ENCODE results near the gene STMN3. TPM values are rescaled to one million over a fixed set of nuclear protein-coding genes. Genes with fewer than 3 reads are reported as not detected.
"Not testable (repeated sequence)": the region's sequence is repeated elsewhere in the genome, so short reads cannot be mapped to it uniquely, and the experiment has no call there.

The STMN3 gene
- total RNA-seq, 1 donor from 2014 or later: 4.3 TPM

DNA sequence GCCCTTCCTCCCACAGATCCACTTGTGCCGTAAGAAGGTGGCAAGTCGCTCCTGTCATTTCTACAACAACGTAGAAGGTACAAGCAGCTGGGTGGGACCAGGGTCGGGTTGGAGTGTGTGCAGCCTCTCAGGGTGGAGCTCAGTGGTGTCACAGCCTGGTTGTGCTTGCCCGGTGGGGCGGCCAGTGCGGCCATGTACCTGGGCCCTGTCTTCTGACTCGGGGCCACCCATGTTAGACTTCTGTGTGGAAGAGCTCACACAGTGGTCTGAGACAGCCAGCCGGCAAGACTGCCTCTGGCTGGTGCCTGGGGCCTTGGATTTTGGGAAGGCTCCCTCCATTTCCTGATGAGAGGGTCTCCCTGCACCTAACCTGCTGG is 9.6 kb upstream of the STMN3 start:
- ATAC-seq (ENCODE audit: poor library complexity): no peak
- no peak for DNase-seq
- intact Hi-C loops (cut with DNase I): no loop called here

DNA sequence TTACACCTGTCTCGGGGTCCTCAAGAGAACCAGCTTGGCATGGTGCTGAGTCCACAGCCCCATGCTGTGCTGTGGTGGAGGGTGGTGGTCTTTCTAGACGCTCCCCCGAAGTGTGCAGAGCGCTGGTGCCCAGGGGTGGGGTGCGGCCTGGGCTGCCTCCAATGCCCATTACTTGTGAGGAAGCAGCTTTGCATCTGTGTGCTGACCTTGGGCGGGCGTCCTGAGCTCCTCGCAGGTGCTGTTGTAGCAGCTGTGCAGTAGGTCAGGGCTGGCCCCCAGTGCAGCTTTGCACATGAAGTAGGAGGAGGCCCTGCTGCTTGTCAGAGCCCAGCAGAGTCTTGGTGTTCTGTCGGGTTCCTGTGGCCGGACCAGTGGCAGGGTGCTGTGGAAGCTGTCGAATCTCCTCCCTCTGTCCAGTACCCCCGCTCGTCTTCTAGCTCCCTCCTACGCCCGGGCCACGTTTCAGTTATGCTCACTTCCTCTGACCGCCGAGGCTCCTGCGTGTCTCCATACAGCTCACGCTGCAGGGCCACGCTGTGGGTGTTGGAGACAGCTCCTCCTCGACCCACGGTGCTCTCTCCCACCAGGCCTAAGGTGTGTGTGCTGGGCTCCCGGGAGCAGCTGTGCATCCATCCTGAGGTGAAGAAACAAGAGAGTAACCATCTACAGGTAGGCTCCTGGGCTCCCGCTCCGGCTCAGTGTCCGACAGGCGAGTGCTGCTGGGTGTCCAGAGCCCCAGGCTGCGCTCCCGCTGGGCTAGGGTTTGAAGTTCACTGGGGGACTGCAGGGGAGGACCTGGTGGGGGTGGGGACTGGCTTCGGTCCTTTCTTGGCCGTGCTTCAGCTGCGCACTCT is 9.0 kb upstream of the STMN3 start:
- intact Hi-C loops (cut with DNase I): no loop called here
- ATAC-seq (ENCODE audit: poor library complexity) (no peak), DNase-seq (no peak)

DNA sequence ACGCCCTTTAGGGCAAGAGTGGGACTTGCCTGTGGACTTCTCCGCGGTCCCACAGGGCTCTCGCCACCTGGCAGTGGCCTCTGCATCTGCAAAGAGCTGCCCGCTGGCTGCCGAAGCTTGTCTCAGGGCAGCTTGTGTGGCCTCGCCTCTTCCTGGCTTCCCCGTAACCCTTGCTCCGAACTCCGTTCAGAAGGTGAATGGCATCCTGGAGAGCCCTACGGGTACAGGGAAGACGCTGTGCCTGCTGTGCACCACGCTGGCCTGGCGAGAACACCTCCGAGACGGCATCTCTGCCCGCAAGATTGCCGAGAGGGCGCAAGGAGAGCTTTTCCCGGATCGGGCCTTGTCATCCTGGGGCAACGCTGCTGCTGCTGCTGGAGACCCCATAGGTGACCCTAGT is 7.9 kb upstream of the STMN3 start:
- intact Hi-C loops (cut with DNase I): no loop called here
- no peak for DNase-seq
- ATAC-seq (ENCODE audit: poor library complexity): no peak

DNA sequence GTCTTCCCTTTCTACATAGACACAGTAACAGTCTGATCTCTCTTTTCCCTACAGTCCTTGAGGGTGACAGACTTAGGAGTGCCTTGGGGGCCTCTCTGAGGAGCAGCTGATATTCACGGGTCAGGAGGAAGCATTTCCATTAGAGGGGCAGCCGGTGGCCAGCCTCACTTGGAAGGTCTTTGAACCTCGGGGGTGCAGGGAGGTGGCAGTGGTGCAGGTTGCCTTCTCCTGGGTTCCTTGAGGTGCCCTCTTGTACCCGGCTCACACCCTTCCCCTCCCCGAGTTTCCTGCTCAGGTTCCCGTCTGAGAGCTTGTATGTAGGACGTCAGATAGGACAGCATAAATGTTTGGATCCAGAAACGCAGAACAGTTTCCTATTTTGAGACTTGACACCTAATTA is 7.4 kb upstream of the STMN3 start:
- no peak for DNase-seq
- no peak for ATAC-seq (ENCODE audit: poor library complexity)
- intact Hi-C loops (cut with DNase I): no loop called here

DNA sequence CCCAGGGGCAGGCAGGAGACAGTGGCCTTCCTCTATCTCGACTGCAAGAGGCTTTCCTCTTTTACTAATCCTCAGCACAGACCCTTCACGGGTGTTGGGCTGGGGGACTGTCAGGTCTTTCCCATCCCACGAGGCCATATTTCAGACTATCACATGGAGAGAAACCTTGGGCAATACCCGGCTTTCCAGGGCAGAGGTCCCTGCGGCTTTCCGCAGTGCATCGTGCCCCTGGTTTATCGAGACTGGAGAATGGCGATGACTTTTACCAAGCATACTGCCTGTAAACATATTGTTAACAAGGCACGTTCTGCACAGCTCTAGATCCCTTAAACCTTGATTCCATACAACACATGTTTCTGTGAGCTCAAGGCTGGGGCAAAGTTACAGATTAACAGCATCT is 7.0 kb upstream of the STMN3 start:
- DNase-seq; intact Hi-C loops (cut with DNase I); ATAC-seq (ENCODE audit: poor library complexity): not testable (repeated sequence)

DNA sequence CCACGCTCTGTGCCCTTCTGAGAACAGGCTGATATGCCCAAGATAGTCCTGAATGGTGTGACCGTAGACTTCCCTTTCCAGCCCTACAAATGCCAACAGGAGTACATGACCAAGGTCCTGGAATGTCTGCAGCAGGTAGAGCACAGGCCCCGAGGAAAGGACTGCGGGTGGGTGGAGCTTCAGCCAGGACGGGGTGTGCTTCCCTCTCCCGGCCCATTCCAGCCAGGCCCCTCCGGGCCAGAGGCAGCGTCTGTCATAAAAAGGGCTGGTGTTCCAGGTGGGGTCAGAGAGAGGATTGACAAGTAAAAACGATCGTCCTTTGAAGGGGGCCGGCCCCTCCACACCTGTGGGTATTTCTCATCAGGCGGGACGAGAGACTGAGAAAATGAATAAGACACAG is 6.1 kb upstream of the STMN3 start:
- DNase-seq: no peak
- no peak for ATAC-seq (ENCODE audit: poor library complexity)
- intact Hi-C loops (cut with DNase I): no loop called here

DNA sequence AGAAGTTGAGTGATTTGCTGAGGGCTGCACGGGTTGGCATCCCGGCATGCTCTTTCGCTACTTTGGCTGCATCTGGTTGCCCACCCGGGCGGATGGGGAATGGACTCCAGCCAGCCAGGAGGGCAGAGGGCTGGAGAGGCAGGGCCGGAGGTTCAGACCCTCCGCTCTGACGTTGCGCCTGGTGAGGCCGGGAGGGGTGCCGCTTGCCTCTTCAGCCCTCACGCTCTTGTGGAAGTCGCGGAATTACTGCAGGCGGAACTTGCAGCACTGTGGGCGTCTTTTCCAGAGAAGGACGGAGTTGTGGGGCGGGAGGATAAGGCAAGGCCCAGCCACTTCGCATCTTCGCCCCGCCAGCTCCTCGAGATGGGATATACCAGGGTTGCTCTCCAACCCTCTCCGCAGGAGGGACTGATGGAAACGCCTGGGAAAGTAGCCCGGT is 5.5 kb upstream of the STMN3 start:
- intact Hi-C loops (cut with DNase I): no loop called here
- peak; percentile 33 for ATAC-seq (ENCODE audit: poor library complexity)
- DNase-seq: peak; percentile 63

DNA sequence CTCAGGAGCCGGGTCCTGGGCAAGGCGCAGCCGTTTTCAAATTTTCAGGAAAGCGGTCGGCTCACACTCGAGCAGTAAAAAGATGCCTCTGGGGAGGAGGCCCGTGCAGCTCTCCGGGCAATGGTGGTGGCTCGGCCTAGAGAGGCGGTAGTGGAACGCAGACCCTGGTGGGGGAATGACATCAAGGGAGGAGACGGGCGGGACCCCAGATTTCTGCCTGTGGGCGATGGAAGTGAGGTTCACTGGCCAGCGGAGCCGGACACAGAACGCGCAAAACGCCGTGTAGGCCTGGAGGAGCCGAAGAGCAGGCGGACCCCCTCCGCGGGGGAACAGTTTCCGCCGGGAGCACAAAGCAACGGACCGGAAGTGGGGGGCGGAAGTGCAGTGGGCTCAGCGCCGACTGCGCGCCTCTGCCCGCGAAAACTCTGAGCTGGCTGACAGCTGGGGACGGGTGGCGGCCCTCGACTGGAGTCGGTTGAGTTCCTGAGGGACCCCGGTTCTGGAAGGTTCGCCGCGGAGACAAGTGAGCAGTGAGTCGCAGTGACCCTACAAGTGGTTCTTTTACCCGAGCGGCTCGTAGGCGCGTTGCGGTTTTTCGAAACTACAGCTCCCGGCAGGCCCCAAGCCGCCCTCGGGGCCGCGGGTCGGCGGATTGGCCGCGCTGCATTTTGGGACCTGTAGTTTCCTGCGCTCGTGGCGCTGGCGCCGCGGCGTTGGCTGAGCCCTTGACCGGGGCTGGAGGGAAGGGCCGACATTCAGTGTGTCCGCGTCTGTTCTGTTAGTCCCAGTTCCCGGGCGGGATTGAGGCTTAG is 4.9 kb upstream of the STMN3 start, which contains the start of gene RTEL1:
Gene RTEL1, plus strand, starts transcription at position 376 of the 812 bp plus-strand sequence. CDS start 1,091 bp downstream, outside the sequence.
- peak; percentile 95 for DNase-seq
- intact Hi-C loops (cut with DNase I): no loop called here
- ATAC-seq (ENCODE audit: poor library complexity): peak; percentile 97

DNA sequence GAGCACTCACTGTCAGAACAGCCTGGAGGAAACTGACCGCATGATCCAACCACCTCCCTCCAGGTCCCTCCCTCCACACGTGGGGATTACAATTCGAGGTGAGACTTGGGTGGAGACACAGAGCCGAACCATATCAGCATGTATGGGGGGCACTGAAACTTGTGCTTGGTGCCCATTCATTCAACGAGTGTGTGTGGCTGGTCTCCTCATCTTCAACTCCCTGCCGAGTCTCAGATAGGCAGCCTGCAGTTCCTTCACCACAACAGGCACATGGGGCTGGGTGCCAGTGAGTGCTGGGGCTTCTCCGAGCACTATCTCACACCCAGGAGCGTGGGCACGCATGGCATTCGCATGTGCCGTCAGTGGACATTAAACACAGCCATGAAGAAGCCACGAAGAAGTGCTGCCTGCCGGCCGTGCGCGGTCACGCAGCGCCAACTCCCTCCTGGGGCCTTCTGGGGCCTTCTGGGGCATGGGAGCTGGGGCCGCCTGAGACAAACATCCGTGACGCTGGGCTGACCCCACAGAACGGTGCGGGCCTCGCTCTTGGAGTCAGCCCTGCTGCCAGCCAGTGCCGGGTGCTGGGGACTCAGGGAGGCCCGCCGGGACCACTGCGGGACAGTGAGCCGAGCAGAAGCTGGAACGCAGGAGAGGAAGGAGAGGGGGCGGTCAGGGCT is 4.2 kb upstream of the STMN3 start:
- ATAC-seq (ENCODE audit: poor library complexity): no peak
- intact Hi-C loops (cut with DNase I): no loop called here
- DNase-seq: no peak

DNA sequence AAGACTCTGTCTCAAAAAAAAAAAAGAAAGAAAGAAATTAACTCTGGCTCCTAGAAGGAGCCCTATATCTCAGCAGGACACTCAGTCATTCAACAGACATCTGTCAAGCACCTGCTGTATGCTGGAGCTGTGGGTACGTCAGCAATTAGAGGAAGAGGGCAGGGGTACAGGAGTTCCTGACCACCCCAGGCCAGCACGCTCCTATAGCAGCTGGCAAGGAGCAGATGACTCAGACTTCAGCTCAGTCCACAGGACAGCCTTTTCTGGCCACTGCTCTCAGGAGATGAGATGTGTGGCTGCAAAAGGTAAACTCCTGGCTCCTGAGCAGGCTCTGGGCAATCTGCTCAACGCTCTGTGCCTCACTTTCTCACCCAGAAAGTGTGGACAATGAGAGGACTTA is 3.2 kb upstream of the STMN3 start:
- no peak for DNase-seq
- intact Hi-C loops (cut with DNase I): no loop called here
- ATAC-seq (ENCODE audit: poor library complexity): no peak

DNA sequence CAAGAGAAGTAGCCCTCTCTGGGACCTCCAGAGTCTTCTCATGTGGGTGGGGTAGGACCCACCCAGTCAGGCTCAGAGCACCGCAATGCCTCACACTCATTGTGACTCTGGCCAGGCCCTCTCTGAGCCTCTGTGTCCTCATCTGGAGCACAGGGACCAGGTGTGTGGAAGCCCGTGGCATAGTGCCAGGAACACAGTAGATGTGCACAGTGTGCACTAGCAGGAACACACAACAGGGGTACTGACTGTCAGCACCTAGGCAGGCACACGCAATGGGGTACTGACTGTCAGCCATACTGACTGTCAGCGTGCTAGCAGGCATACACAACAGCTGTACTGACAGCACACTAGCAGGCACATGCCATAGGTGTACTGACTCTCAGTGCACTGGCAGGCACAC is 2.0 kb upstream of the STMN3 start:
- ATAC-seq (ENCODE audit: poor library complexity) (no peak), DNase-seq (no peak)
- intact Hi-C loops (cut with DNase I): no loop called here

DNA sequence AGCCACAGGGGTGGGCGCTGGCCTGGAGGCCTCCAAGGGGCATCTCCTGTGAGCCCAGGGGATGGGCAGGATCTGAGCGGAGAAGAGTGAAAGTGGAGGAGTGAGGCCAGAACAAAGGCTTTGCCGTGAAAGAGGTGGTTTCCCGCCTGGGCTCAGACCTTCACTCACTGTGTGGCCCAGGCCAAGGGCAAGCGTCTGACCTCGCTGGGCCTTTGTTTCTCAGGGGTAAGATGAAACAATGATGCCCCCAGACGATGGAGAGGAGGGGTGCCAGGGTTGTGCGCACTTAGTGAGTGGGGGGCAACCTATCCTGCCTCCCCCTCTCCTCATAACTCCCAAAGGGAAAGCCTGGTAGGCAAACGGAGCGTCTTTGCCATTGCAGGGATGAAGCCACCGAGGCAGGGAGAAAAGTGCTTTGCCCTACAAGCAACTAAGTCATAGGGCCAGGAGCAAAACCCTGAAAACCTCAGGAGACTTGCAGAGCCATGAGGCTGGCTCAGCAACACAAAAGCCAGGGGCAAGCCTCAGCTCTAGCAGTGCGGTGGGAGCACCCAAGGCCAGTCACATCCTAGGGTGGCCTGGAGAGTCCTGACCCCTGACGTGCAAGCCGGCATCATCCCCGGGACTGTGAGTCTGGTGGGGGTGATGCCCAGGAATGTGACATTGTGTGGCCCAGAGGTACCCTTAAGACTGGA is 897 bp upstream of the STMN3 start:
- DNase-seq (no peak), ATAC-seq (ENCODE audit: poor library complexity) (no peak)
- intact Hi-C loops (cut with DNase I): no loop called here

DNA sequence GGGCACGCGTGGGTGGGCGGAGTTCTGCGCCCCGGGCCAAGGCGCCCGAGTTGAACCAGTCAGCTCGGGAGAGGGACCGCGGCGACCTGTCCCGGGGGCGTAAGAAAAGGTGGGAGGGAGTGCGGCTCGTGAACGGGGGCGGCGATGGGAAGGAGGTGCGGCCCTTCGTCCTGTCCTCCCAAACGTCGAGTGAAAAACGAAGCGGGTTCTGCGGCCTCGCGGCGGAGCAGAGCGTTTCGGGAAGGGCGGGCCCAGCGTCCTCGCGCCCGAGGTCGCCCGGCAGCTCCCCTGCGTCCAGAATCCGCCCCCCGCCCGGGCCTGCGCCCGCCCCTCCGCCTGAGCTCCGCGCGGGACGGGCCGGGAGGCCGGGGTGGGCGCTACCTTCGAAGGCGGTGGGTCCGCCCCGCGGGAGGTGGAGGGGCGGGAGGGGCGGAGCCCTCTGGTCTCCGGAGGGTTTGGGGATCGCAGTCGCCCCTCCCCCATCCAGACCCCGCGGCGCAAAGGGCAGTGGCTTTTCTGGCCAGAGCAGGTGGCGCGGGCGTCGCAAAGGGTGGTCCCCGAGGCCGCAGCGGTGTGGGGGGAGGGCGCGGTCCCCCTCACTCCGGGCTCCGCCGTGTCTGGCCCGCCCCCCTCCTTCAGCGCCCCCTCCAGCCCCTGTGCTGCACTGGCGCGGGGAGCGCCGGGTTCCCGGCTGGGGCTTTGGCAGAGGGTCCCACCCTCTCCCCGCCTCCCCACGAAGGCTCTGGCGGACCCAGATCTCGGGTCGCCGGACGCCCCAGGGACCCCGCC is 838 bp downstream of the STMN3 start:
- DNase-seq (peak; percentile 54), ATAC-seq (ENCODE audit: poor library complexity) (peak; percentile 13)

DNA sequence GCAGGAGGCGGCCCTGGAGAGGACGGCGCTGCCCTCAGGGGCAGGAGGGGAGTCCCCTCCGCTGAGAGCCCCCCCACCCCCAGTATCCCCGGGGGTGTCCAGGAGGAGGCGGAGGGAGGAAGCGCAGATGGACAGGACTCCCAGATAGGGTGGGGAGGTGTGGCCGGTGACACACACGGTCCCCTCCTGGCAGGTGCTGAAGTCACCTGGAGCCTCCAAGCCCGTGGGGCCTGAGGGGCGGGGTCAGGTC is 1.4 kb downstream of the STMN3 start:
- intact Hi-C loops (cut with DNase I): no loop called here
- ATAC-seq (ENCODE audit: poor library complexity) (no peak), DNase-seq (no peak)

More for the DNA sequence above, 838 bp downstream of the STMN3 start:
- intact Hi-C loops (cut with DNase I): no loop called here

DNA sequence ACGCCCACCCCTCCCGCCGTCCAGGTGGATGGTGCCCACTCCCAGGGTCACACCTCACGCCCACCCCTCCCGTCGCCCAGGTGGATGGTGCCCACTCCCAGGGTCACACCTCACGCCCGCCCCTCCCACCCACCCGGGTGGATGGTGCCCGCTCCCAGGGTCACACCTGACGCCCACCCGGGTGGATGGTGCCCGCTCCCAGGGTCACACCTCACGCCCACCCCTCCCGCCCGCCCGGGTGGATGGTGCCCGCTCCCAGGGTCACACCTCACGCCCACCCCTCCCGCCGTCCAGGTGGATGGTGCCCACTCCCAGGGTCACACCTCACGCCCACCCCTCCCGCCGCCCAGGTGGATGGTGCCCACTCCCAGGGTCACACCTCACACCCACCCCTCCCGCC is 2.7 kb downstream of the STMN3 start:
- ATAC-seq (ENCODE audit: poor library complexity); intact Hi-C loops (cut with DNase I); DNase-seq: not testable (repeated sequence)

DNA sequence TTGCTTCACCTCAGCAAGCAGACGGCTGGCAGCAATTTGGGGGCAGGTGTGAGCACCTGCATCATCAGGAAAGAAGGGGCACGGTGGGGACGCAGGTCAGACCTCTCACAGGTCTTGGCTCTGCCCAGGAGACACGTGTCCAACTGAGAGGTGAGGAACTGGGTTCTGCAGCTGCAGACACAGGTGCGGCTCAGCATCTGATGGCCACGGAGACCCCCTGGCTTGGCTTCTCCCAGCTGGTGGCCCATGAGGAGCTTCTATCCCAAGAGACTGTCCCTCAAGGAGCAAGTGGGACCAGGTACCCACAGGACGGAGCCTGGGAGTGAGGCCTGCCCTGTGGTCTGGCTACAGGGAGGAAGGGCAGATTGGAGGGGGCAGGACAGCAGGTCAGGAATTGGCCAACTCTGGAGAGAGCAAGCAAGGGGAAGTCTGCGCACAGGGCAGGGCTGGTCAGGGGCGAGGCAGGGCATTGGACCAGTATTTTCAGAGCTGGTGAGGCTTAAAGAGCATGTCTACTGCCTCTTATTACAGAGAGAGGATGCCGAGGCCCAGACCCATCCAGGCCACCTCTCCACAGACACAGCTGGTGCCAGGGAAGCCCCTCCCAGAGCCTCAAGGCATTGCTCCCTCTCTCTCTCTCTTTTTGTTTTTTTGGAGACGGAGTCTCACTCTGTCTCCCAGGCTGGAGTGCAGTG is 4.2 kb downstream of the STMN3 start:
- intact Hi-C loops (cut with DNase I): no loop called here
- no peak for ATAC-seq (ENCODE audit: poor library complexity)
- no peak for DNase-seq

DNA sequence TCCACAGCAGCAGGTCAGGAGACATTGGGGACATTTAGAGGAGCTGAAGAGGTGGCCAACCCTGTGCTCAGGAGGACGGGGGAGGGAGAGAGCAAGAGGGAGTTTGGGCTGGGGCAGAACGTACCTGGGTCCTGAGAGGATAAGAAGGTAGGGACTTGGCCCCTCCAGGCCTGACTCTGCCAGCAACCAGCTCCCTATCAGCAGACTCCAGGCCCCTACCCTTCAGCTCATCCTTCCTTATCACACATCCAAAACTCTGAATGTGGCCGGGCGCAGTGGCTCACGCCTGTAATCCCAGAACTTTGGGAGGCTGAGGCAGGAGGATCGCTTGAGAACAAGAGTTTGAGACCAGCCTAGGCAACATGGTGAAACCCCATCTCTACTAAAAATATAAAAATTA is 5.0 kb downstream of the STMN3 start:
- ATAC-seq (ENCODE audit: poor library complexity) (no peak), DNase-seq (no peak)
- intact Hi-C loops (cut with DNase I): no loop called here

DNA sequence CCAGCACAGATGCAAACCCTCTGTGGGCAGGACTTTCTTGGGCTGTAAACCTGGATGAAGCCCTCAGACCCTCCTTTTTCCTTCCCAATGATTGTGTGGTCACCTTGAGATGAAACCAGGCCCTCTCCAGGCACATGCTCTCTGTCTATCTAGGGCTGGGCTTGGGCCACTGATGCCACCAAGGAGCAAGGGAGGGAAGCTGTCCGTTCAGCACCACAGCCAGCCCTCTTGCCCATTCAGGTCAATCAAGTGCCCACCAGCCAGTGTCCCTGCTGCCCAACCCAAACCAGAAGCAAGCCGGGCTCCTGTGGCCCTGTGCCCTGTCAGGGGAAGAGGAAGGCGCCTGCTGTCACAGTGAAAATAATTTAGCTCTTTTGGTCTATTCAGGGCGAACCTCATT is 8.0 kb downstream of the STMN3 start:
- no peak for ATAC-seq (ENCODE audit: poor library complexity)
- no peak for DNase-seq
- intact Hi-C loops (cut with DNase I): no loop called here
